CD14-positive monocyte (primary cell): ENCODE results near the gene ARFGEF3. TPM values are rescaled to one million over a fixed set of nuclear protein-coding genes. Genes with fewer than 3 reads are reported as not detected.

Experiments used
- DNase-seq, 3 donors: peaks; one replicate each; pipeline ENCODE4 v3.0.0-alpha.2; 2011 to 2022
- H2AFZ ChIP-seq: 2 replicates; pipeline ENCODE4 v1.6.0; 2012; ENCODE audit warnings: mild to moderate bottlenecking, low read depth, low read length, inconsistent platforms; ENCODE audit not compliant: insufficient read depth, poor library complexity, severe bottlenecking
- H3K27ac ChIP-seq, 2 donors: 1 replicate in 1 of 2; 2 replicates in 1 of 2; pipeline ENCODE4 v1.5.1; 2012 to 2013; ENCODE audit warnings: low read length in 2 of 2, control low read depth in 1 of 2, inconsistent platforms in 1 of 2, low read depth in 1 of 2, mild to moderate bottlenecking in 1 of 2
- H3K27me3 ChIP-seq, 2 donors: one replicate each; pipeline versions ENCODE4 v1.6.0 to v1.6.1; 2011 to 2013; ENCODE audit warnings: low read length in 2 of 2; ENCODE audit not compliant: control insufficient read depth in 2 of 2, insufficient read depth in 2 of 2
- H3K36me3 ChIP-seq, 2 donors: replicated peaks in 1 of 2; 1 replicate in 1 of 2; 2 replicates in 1 of 2; pipeline versions ENCODE4 v1.5.1 to v1.6.1; 2012 to 2013; ENCODE audit warnings: low read length in 2 of 2, control low read depth in 1 of 2, inconsistent platforms in 1 of 2, mild to moderate bottlenecking in 1 of 2; ENCODE audit not compliant: insufficient read depth in 2 of 2, control insufficient read depth in 1 of 2
- H3K4me1 ChIP-seq, 2 donors: 1 replicate in 1 of 2; 2 replicates in 1 of 2; pipeline versions ENCODE4 v1.5.1 to v1.6.1; 2012 to 2013; ENCODE audit warnings: low read length in 2 of 2, control low read depth in 1 of 2, inconsistent platforms in 1 of 2, mild to moderate bottlenecking in 1 of 2, moderate library complexity in 1 of 2; ENCODE audit not compliant: insufficient read depth in 2 of 2, control insufficient read depth in 1 of 2
- H3K4me2 ChIP-seq: replicated peaks from 2 replicates; pipeline ENCODE3; 2012; ENCODE audit warnings: low read length, moderate library complexity, mild to moderate bottlenecking; ENCODE audit not compliant: poor library complexity, severe bottlenecking; ENCODE audit errors: extremely low read depth
- H3K4me3 ChIP-seq, 3 experiments: fragments of 200-600 bp in 1 of 3; sonication (generic) in 1 of 3; replicated peaks in 1 of 3; 1 replicate in 2 of 3; 2 replicates in 1 of 3; pipeline ENCODE4 v1.5.1; 2011 to 2013; ENCODE audit warnings: low read length in 3 of 3, mild to moderate bottlenecking in 3 of 3, control low read depth in 2 of 3, low read depth in 2 of 3, inconsistent platforms in 1 of 3, moderate library complexity in 1 of 3
- H3K79me2 ChIP-seq: 2 replicates; pipeline ENCODE4 v1.6.0; 2012; ENCODE audit warnings: mild to moderate bottlenecking, control low read depth, inconsistent platforms, low read length, moderate library complexity; ENCODE audit not compliant: insufficient read depth
- H3K9ac ChIP-seq: 2 replicates; pipeline ENCODE4 v1.6.0; 2017; ENCODE audit warnings: low read length, mild to moderate bottlenecking; ENCODE audit not compliant: insufficient read depth, poor library complexity, severe bottlenecking
- H3K9me3 ChIP-seq, 2 donors: replicated peaks in 1 of 2; 1 replicate in 1 of 2; 2 replicates in 1 of 2; pipeline versions ENCODE4 v1.5.1 to v1.6.1; 2012 to 2013; ENCODE audit warnings: low read length in 2 of 2, control low read depth in 1 of 2; ENCODE audit not compliant: control insufficient read depth in 1 of 2, insufficient read depth in 1 of 2
- H4K20me1 ChIP-seq: 2 replicates; pipeline ENCODE4 v1.6.0; 2012; ENCODE audit warnings: mild to moderate bottlenecking, low read length, control low read depth, moderate library complexity; ENCODE audit not compliant: insufficient read depth
- H3K27ac Mint-ChIP-seq, 7 donors: one replicate each; pipeline ENCODE4 v1.8.0; 2020; ENCODE audit warnings: mild to moderate bottlenecking in 7 of 7, mixed read lengths in 7 of 7, moderate library complexity in 6 of 7, inconsistent platforms in 2 of 7
- H3K27me3 Mint-ChIP-seq, 3 donors: one replicate each; pipeline ENCODE4 v1.8.0; 2021 to 2022; ENCODE audit warnings: low read depth in 3 of 3, mild to moderate bottlenecking in 3 of 3, mixed read lengths in 3 of 3, moderate library complexity in 3 of 3, inconsistent platforms in 1 of 3
- H3K36me3 Mint-ChIP-seq, 2 donors: one replicate each; pipeline ENCODE4 v1.8.0; 2020; ENCODE audit warnings: mixed read lengths in 2 of 2, inconsistent platforms in 1 of 2, mild to moderate bottlenecking in 1 of 2
- H3K4me1 Mint-ChIP-seq: one replicate; pipeline ENCODE4 v1.8.0; 2020; ENCODE audit warnings: mild to moderate bottlenecking, mixed read lengths
- H3K4me3 Mint-ChIP-seq, 2 donors: one replicate each; pipeline ENCODE4 v1.8.0; 2020; ENCODE audit warnings: mild to moderate bottlenecking in 2 of 2, mixed read lengths in 2 of 2, moderate library complexity in 1 of 2
- H3K9me3 Mint-ChIP-seq, 7 donors: one replicate each; pipeline ENCODE4 v1.8.0; 2020 to 2022; ENCODE audit warnings: mixed read lengths in 7 of 7, mild to moderate bottlenecking in 6 of 7, moderate library complexity in 6 of 7, inconsistent platforms in 2 of 7
- WGBS: methylation state at CpG from one replicate; pipeline ENCODE4 v1.1.5; 2013; ENCODE audit warnings: missing lambda C conversion rate; ENCODE audit not compliant: insufficient coverage; 5-methylcytosine and 5-hydroxymethylcytosine counted together
- intact Hi-C, 2 donors: fragments of 100-400 bp; cut with micrococcal nuclease; formaldehyde crosslinking; loops; one replicate each; pipeline versions ENCODE4 v1.15.0 to v1.15.1; 2023
- polyA plus RNA-seq, 3 donors: library from polyadenylated mRNA; depleted of rRNA in 1 of 3; unstranded in 2 of 3; stranded (reverse) in 1 of 3; fragments of 300-500 nt in 2 of 3; fragments of >200 nt in 1 of 3; fragmentation: Illumina TruSeq in 2 of 3; gene quantifications; 1 replicate in 2 of 3; 2 replicates in 1 of 3; pipeline ENCODE4 v1.2.3, GENCODE V29; 2012 to 2021
- TF ChIP-seq, protein P1 (sequence below): fragments of 200-600 bp; IDR thresholded peaks from one replicate; pipeline ENCODE4 v1.8.0; 2022; ENCODE audit warnings: antibody characterized with exemption, mild to moderate bottlenecking

Gene ARFGEF3
- polyA plus RNA-seq, 3 donors, result not detected

GRCh38 chr6:138377042-138377441 is 215.3 kb downstream of the ARFGEF3 start:
- no peak overlapping the region for H3K4me3 Mint-ChIP-seq
- DNase-seq, result no peak
- TF ChIP-seq, protein P1, sequence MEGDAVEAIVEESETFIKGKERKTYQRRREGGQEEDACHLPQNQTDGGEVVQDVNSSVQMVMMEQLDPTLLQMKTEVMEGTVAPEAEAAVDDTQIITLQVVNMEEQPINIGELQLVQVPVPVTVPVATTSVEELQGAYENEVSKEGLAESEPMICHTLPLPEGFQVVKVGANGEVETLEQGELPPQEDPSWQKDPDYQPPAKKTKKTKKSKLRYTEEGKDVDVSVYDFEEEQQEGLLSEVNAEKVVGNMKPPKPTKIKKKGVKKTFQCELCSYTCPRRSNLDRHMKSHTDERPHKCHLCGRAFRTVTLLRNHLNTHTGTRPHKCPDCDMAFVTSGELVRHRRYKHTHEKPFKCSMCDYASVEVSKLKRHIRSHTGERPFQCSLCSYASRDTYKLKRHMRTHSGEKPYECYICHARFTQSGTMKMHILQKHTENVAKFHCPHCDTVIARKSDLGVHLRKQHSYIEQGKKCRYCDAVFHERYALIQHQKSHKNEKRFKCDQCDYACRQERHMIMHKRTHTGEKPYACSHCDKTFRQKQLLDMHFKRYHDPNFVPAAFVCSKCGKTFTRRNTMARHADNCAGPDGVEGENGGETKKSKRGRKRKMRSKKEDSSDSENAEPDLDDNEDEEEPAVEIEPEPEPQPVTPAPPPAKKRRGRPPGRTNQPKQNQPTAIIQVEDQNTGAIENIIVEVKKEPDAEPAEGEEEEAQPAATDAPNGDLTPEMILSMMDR, result no peak
- no peaks in the 10 kb centered on the region for H3K27me3 Mint-ChIP-seq
- no peaks in the 10 kb centered on the region for H3K36me3 Mint-ChIP-seq
- no peaks in the 10 kb centered on the region for H3K9me3 ChIP-seq
- H3K27me3 ChIP-seq, result no peaks in the 10 kb centered on the region
- H3K9ac ChIP-seq, result no peak overlapping the region
- H3K4me1 ChIP-seq, result peaks cover 5 to 14% of the 10 kb centered on the region in 2 donors
- no peak overlapping the region for H3K4me3 ChIP-seq
- peaks cover 13% of the 10 kb centered on the region for H3K4me1 Mint-ChIP-seq
- H3K27ac Mint-ChIP-seq, result no peak overlapping the region
- H3K79me2 ChIP-seq, result no peaks in the 10 kb centered on the region
- H3K9me3 Mint-ChIP-seq, result peaks cover 0 to 2% (median 0%) of the 10 kb centered on the region in 7 donors
- intact Hi-C loops, result no loop called here
- H3K27ac ChIP-seq, result no peak overlapping the region
- no peak overlapping the region for H2AFZ ChIP-seq
- H3K4me2 ChIP-seq, result no peak overlapping the region
- no peaks in the 10 kb centered on the region for H4K20me1 ChIP-seq
- no peaks in the 10 kb centered on the region for H3K36me3 ChIP-seq

DNA sequence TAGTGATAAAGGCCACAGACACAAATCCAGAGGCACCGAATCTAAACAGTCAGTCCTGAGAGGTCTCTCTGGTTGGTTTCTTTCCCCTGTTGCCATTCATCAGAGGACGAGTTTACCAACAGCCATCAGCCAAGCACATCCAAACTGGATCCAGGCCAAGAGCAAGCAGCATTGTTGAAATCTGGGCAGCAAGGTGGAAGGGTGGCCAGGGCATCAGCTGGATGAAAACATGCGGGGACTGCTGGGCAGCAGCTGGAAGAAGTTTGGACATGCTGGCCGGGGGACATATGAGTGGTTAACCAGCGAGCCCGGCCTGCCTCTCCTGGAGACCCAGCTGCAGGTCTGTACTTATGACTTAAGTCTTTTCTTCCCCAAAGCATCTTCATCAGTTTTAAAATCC is 216.1 kb downstream of the ARFGEF3 start, which contains the start of gene SMIM28:
SMIM28 (plus strand) TSS at position 62 of the 400 bp plus-strand sequence; CDS start at position 230, 168 bp downstream.
- H2AFZ ChIP-seq, result no peak within 1 kb of the TSS
- 93% methylated on average over 4 of the region's 6 CpGs for WGBS
- no peaks in the 10 kb centered on the region for H3K27me3 Mint-ChIP-seq
- DNase-seq, result no peak
- intact Hi-C loops, result no loop called here
- peaks cover 12% of the 10 kb centered on the region for H3K4me1 Mint-ChIP-seq
- TF ChIP-seq, protein P1, result no peak
- no peaks in the 10 kb centered on the region for H4K20me1 ChIP-seq
- H3K4me2 ChIP-seq, result no peak within 1 kb of the TSS
- H3K27me3 ChIP-seq, result no peaks in the 10 kb centered on the region
- no peaks in the 10 kb centered on the region for H3K9me3 ChIP-seq
- H3K4me1 ChIP-seq, result peaks cover 2 to 11% of the 10 kb centered on the region in 2 donors
- no peak within 1 kb of the TSS for H3K4me3 Mint-ChIP-seq
- H3K9ac ChIP-seq, result no peak within 1 kb of the TSS
- H3K36me3 ChIP-seq, result no peaks in the 10 kb centered on the region
- no peak within 1 kb of the TSS for H3K27ac Mint-ChIP-seq
- no peak within 1 kb of the TSS for H3K4me3 ChIP-seq
- no peaks in the 10 kb centered on the region for H3K36me3 Mint-ChIP-seq
- peaks cover 0 to 5% (median 0%) of the 10 kb centered on the region in 7 donors for H3K9me3 Mint-ChIP-seq
- H3K79me2 ChIP-seq, result no peaks in the 10 kb centered on the region
- H3K27ac ChIP-seq, result no peak within 1 kb of the TSS
